Fibroblast of the aortic adventitia (primary cell): ENCODE measurements around the gene PRKCH. TPM values are rescaled to one million over a fixed set of nuclear protein-coding genes. Genes with fewer than 3 reads are reported as not detected.

Source experiments
- DNase-seq: peaks from one replicate; pipeline ENCODE4 v3.0.0-alpha.2; 2010; ENCODE audit warnings: low read depth
- H3K4me3 ChIP-seq: 2 replicates; pipeline ENCODE4 v1.5.1; 2011; ENCODE audit warnings: low read depth, mild to moderate bottlenecking, control low read depth, low read length, moderate library complexity
- total RNA-seq: library from RNA; depleted of rRNA; stranded (reverse); fragments of >200 nt; gene quantifications from 2 replicates; pipeline ENCODE4 v1.2.3, GENCODE V29; 2012; ENCODE audit warnings: low replicate concordance
- TF ChIP-seq, protein P1 (sequence below): IDR thresholded peaks from 2 replicates; pipeline ENCODE4 v1.5.1; 2011; ENCODE audit warnings: mild to moderate bottlenecking, low read length, control low read depth, inconsistent platforms; ENCODE audit not compliant: insufficient read depth

Gene PRKCH
- total RNA-seq, 1 donor: 4.2 TPM

DNA sequence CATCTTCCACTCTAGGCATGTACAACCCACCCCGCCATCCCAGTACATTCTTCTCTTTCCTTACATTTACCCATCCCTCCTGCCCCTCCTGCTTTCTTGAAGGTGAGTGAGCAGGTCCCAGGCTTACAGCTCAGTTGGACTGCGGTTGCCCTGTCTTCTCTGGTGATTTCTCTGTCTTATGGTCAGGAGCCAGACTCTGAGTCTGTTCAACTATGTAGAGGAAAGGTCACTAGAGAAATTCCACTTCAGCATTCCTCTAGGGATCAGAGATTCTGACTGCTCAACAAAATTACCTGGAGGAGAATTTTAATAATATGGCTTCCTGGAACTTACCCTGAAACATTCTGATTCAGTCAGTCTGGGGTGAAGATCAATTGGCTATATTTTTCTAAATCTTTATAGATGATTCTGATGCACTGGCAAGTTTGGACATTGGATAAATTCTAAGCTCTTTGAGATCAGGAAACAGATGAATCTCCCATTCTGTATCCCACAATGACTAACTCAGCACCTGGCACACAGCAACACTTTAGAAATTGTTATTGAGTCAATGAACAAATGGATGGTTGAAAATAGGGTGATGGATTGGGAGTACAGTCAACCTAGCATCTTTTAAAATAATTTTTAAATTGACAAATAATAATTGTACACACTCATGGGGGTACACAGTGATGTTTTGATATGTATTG is 245.3 kb downstream of the PRKCH start:
- H3K4me3 ChIP-seq: no peak overlapping the region
- peak; percentile 84 for DNase-seq
- TF ChIP-seq, protein P1, sequence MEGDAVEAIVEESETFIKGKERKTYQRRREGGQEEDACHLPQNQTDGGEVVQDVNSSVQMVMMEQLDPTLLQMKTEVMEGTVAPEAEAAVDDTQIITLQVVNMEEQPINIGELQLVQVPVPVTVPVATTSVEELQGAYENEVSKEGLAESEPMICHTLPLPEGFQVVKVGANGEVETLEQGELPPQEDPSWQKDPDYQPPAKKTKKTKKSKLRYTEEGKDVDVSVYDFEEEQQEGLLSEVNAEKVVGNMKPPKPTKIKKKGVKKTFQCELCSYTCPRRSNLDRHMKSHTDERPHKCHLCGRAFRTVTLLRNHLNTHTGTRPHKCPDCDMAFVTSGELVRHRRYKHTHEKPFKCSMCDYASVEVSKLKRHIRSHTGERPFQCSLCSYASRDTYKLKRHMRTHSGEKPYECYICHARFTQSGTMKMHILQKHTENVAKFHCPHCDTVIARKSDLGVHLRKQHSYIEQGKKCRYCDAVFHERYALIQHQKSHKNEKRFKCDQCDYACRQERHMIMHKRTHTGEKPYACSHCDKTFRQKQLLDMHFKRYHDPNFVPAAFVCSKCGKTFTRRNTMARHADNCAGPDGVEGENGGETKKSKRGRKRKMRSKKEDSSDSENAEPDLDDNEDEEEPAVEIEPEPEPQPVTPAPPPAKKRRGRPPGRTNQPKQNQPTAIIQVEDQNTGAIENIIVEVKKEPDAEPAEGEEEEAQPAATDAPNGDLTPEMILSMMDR: no peak

DNA sequence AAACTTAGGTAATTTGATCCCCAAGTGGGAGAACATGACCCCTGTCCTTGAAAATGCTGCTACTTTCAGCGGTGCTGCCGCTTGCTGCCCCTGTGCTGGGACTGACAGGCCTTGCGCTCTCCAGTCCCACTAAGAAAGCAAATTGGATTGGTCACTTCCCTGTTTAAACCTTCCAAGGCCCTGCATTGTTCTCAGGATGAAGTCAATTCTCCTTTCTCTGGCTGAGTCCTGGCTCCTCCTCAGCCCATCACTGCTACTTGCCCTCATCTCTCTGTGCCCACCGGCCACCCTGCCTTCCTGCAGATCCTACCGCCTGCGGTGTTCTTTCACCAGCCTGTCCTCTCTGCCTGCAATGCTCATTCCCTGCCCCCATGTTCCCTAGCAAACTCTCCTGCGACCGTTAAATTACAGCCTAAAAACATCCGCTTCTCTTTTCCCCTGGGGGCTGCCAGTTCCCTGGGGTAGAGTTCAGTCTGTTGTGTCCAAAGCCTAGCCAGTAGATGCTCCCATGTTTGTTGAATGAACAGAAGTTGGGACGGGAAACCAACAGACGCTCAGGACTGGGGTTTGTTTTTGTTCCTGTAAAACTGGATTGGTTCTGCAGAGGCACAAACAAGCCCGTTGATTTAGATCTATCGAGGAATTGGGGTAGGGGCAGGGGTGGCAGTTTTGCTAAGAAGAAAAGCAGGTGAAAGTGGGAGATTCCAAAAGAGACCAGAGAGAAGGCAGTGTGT is 246.6 kb downstream of the PRKCH start:
- TF ChIP-seq, protein P1: peak; percentile 9
- no peak overlapping the region for H3K4me3 ChIP-seq
- no peak for DNase-seq

- H3K4me3 ChIP-seq: no peak overlapping the region
- DNase-seq: no peak
- TF ChIP-seq, protein P1: no peak
Measured at GRCh38 chr14:61568572-61569011, 247.2 kb downstream of the PRKCH start.

GRCh38 chr14:61569308-61569707 is 247.9 kb downstream of the PRKCH start:
- H3K4me3 ChIP-seq: no peak overlapping the region
- no peak for DNase-seq
- TF ChIP-seq, protein P1: no peak

DNA sequence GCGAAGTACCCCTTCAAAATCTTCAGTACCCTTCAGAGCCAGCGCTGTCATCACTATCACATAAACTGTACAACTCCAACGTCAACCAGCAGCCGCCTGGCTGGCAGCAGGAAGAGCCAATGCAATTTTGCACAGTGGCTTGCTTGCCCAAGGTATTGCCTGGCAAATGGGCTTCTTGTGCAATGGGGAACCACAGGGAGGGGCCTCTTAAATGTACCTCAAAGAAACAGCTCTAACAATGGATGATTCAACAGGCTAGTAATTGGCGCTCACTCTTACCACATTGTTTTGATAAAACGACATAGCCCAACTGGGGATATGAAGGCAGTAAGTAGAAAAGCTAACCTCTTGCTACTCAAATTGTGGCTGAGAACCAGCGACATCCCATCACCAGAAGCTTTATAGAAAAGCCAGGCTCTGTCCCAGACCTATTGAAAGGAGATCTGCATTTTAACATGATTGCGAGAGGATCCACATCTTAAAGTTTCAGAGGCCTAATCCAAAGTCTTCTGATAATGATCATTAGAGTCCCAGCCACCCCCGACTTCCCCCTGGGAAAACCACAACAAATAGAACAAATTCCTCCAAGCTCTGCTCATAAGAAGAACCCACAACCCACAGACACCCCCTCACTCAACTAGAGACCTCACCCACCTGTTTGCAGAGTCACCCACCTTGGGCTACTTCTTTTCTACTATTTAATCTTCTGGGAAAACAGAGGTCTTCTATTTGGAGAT is 248.6 kb downstream of the PRKCH start:
- H3K4me3 ChIP-seq: no peak overlapping the region
- TF ChIP-seq, protein P1: no peak
- DNase-seq: peak; percentile 99

- peak overlapping the region; percentile 29 for H3K4me3 ChIP-seq
- peak; percentile 75 for DNase-seq
- TF ChIP-seq, protein P1: no peak
Measured at GRCh38 chr14:61570549-61571290, 249.3 kb downstream of the PRKCH start.
